ENCODE results near the gene NOTCH4.

GRCh38 chr6:32194388-32194787 lies 29.5 kb downstream of the NOTCH4 start:
- TF ChIP-seq PPARA (CRISPR knock-in tag; IDR thresholded peaks at IDR 0.05; ENCODE audit: borderline replicate concordance) (no peak), CSDC2 (CRISPR knock-in tag; IDR thresholded peaks at IDR 0.05) (no peak), GLIS3 (CRISPR knock-in tag; IDR thresholded peaks at IDR 0.05) (no peak), ARNTL (CRISPR knock-in tag; IDR thresholded peaks at IDR 0.05; ENCODE audit: borderline replicate concordance, low read depth) (no peak), ZNF70 (CRISPR knock-in tag; IDR thresholded peaks at IDR 0.05) (no peak)

Data from SK-N-SH treated with all-trans-retinoic acid at 6 μM for 48 hours (cell line).